NOMO-1 (cell line): Measurements from ENCODE around the gene RRAGD.

Source experiments
- DNase-seq, 2 experiments: peaks; one replicate each; lab custom pipeline; 2025; ENCODE audit not compliant: unreplicated experiment in 2 of 2; lab: John Stamatoyannopoulos, UW

Gene RRAGD

GRCh38 chr6:89378628-89379027 is 33.4 kb downstream of the RRAGD start:
- no peak for DNase-seq

GRCh38 chr6:89375427-89376267 is 36.4 kb downstream of the RRAGD start:
- DNase-seq, result peak; percentile 78 to 83

DNA sequence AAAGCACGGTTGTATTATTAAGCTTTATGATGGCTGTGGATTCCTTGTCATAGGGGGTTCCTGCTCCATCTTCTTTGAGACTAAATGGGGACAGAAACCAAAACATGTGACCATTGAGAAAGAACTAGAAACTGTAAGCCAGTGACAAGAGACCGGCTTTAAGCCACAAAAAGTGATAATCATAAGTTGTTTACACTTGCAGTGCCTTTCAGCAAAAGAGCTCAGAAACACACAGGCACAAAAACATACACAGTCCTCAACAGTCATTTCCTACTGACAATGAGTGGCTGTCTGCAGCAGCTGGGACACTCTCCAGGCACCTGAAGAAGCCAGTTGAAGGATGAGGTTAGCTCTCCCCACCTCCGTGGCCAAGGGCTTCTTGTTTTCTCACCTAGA is 39.6 kb downstream of the RRAGD start:
- DNase-seq, result no peak

- peak; percentile 70 to 83 for DNase-seq
These were observed 40.1 kb downstream of the RRAGD start for GRCh38 chr6:89371849-89372505.

GRCh38 chr6:89368999-89369398 is 43.1 kb downstream of the RRAGD start:
- DNase-seq, result no peak

DNA sequence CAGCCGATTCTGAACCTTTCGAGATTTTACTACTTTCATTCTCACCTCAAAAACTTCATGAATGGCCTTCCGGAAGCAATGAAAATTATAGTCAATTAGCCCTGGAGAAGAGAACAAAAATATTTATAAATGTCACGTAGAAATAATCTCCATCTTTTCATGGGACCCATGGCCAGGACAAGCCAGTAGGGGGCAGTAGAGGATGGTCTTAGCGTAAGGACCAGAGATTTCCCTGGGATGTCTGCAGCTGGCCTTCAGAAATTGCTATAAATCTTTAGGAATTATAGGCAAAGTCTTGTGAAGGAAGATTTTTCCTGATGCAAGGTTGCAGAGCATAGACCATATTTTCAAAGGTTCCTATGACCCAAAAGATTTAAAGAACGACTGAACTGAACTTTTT is 44.0 kb downstream of the RRAGD start:
- peak; percentile 35 to 39 for DNase-seq

GRCh38 chr6:89364586-89364985 is 47.5 kb downstream of the RRAGD start:
- DNase-seq, result no peak

GRCh38 chr6:89361171-89361570 is 50.9 kb downstream of the RRAGD start:
- DNase-seq, result no peak

GRCh38 chr6:89360415-89360999 is 51.6 kb downstream of the RRAGD start:
- DNase-seq, result peak in 1 of 2 experiments; percentile 48

DNA sequence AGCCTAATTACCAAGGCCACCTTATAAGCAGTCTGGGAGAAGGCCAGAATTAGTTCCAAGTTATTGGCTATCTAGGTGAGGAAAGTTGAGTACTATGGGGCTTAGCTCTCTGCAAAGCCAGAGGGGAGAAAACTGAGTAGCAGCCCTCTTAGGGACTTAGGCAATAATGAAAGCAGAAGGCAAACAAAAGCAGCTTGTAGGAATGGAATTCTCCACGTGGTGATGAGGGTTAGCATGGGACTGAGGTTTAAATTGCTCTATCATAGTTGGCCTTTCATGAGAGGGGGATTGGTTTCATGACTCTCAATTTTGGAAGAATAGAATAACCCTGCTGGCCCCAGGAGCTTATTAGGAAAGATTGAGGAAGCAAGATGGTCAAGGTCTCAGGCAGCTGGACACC is 52.5 kb downstream of the RRAGD start:
- peak in 1 of 2 experiments; percentile 16 for DNase-seq

GRCh38 chr6:89357390-89357789 is 54.7 kb downstream of the RRAGD start:
- peak in 1 of 2 experiments; percentile 7 for DNase-seq

DNA sequence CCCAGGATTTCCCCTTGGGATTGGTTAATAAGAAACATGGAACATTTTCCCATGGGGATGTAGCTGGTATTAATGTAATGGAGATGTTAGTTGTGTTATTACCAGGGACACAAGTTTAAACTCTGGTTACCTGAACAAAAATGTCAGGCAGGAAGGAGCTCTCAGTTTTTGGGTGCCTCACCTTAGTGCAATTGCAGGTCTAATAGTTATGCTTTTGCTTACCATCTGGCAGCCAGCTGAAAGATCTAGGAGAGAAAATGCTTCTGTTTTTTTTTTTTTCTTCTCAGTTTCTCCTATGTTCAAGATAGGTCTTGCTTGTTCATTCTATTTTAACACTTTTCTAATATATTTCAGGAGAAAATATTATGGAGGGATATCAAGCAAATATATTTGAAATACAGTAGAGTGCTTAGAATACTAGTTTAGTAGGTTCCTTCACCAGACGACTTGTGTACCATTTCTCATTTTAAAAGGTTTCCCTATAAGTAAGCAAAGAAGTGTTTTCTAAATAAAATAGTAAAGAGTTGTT is 55.4 kb downstream of the RRAGD start:
- no peak for DNase-seq

DNA sequence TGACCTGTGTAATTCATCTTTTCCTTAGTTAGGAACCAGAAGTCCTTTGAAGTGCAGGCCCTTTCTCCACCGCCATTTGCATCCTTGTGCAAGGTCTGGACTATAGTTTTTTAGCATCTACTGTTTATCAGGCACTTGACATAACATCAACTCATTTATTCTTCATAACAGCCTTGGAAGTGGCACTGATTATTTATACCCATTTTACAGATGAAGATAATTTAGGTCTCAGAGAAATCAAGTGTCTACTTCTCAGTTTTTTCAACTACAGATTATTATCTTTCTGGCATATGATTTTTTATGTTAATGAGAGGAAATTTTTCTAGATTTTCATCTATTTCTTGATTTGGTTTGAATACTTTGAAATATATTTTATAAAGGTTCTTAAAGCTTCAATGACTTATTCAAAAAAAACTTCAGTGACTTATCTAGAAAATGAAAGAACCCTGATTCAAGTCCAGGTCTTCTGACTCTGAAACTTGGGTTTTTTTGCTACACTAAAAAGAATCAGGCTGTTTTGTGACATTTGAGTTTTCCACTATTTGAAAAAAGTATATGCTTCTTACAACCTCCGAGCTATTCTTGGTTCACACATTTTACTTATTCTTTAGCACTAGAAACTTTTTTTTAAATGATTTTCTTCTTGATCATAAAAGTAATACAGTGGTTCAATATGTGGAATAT is 56.4 kb downstream of the RRAGD start:
- DNase-seq, result no peak

DNA sequence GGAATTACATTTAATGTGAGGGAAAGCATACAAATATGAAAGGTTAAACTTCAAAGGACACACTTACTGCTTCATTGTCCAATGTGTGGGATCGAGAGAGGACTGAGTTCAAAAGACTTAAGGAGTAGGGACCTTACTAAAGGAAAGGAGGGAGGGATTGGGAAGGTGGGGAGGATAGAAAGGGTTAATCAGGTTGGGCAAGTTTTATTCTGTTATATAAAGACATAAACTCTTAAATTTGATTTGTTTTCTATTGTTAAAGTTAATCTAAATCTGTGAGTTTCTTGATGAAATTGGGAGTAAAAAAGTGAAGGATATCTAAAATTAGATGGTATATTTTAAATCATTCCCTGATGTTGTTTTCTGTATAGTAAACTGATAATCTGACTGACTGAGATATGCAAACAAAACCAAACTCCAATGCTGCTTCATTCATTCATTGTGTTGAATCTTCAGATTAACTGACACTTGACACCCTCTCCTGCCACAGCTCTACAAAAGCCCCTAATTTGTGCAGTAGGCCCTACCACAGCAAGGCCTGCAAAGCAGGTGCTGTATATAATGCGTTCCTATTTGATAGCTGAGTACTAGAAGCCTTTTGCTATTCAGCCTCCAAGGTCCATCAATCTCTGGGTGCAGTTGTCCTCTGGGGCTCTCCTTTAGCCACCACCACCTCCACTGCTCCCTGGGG is 58.2 kb downstream of the RRAGD start:
- no peak for DNase-seq

GRCh38 chr6:89353118-89353556 is 58.9 kb downstream of the RRAGD start:
- no peak for DNase-seq

DNA sequence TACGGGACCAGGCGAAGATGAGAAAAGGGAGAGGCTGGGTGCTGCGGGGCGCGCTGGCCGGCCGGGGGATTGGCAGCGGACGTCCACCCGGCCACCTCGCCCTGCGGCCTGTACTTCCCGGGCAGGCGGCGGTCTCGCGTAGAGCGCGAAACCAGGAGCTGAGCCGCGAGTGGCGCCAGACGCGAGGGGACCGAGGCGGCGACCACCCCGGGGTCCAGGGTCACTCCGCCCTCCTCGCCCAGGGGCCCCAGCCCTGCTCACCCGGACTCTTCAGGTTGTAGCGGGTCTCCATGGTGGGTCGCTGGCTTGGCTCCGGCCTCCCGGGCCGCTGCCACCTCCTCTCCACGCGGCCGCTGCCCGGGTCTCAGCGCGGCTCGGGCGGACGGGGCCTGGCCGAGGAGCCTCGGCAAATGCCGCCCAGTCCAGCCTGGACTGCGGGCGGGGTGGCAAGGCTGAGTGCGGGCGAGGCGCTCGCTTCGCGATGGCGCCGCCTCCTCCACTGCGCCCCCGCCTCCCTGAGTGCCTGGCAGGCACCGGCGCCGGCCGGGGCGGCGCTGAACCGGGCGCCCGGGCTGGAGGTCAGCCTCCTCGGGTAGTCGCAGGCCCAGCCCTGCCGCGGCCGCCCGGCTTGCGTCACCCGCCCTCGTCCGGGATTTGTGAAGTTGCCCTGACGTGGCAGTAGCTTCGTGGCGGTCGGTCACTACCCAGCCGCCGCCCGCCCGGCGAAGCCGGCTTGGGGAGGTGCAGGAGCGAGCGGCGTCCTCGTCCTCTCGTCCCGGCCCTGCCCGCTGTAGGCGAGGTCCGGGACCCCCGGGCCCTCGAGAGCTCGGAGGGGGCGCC is 59.6 kb downstream of the RRAGD start, which contains the start of gene UBE2J1:
Gene UBE2J1, minus strand, starts transcription at position 445 of the 840 bp plus-strand sequence. Its CDS starts 153 bp downstream, at position 292.
- DNase-seq, result peak; percentile 83 to 92

DNA sequence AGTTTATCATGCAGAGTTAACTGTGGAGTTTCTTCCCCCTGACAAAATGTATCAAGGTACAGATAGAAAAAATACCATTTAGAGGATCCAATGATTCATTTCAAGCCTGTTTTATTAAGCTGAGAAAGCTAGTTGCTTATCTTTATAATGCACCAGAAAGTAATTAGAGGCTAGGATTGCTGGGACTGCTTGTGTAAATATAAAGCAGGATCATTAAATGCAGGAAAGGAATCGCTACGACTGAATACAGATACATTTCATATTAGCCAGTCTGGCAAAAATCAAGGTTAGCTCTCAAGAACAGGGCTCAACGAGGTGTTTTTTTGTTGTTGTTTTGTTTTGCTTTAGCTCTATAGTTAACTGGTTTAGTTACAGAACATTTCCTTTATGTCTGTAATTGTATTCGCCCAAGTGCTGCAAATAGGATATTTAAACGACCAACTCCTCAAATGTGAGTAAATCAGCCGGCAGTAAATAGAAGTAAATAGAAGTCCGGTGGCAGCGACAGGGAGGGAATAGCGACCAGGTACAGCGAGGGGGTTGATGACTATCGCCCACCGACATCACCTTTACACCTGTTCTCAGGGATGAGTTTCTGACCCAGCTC is 60.3 kb downstream of the RRAGD start:
- no peak for DNase-seq

DNA sequence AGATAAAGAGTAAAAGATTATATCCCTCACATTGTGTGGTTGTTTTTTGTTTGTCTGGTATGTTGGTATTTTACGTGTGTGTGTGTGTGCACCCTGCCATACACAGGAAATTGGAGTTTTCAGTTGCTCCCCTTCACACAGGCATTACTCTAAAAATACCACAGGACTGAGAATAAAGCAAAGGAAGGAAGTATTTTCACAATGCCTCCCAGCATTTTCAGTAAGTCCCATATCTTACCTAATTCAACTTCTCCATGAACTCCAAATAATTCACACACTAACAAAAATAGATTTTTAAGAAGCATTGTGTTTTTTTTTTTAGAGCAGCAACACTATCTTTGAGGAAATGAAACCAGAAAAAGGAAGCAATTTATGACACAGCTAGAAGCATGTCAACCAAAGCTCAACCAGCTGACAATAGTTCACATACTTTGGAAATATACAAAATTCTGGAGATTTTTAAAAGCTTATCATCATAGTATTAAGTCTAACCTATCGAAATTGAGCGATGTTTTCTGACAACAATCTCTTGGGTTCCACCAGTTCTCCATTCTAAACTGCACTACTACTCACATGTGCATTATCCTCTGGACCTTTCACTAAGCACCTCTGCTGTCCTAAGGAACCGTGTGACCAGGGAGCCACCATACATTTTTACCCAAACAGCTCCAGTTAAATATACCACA is 61.6 kb downstream of the RRAGD start:
- peak; percentile 68 to 96 for DNase-seq
